Right ventricle myocardium superior (tissue), 1 donor: Measurements from ENCODE around the gene SLC9B2. TPM values are rescaled to one million over a fixed set of nuclear protein-coding genes. Genes with fewer than 3 reads are reported as not detected.

ENCODE experiments used
- ATAC-seq: fragments of 200-7000 bp; cut with Tn5 transposase; one replicate; pipeline ENCODE4 v1.9.1; 2020; ENCODE audit warnings: mild to moderate bottlenecking; ENCODE audit not compliant: poor library complexity
- DNase-seq: peaks from one replicate; pipeline ENCODE4 v3.0.0-alpha.2; 2020
- intact Hi-C: fragments of 100-400 bp; cut with DNase I; formaldehyde crosslinking; loops from one replicate; pipeline ENCODE4 v1.11.2; 2022
- long read RNA-seq: library from polyadenylated mRNA; unstranded; transcript quantifications from one replicate; pipeline ENCODE4 v2.0.0, GENCODE V29; 2021
- total RNA-seq: library from RNA; stranded (reverse); fragmentation: NEBNext Ultra II Directional; extraction: Animal tissue kit (Norgen Biotek cat#: 25700); gene quantifications from one replicate; pipeline ENCODE4 v1.2.1, GENCODE V29; 2021
- donor health status: DM: no; HTN: yes; CAD: no; lungs with severe emphysema.

Gene SLC9B2, protein sequence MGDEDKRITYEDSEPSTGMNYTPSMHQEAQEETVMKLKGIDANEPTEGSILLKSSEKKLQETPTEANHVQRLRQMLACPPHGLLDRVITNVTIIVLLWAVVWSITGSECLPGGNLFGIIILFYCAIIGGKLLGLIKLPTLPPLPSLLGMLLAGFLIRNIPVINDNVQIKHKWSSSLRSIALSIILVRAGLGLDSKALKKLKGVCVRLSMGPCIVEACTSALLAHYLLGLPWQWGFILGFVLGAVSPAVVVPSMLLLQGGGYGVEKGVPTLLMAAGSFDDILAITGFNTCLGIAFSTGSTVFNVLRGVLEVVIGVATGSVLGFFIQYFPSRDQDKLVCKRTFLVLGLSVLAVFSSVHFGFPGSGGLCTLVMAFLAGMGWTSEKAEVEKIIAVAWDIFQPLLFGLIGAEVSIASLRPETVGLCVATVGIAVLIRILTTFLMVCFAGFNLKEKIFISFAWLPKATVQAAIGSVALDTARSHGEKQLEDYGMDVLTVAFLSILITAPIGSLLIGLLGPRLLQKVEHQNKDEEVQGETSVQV
- 2.4 TPM for total RNA-seq
- long read RNA-seq, partial matches to known transcripts = 0 of 3 reads
- long read RNA-seq, other reads (novel, unspliced or antisense) = 2 of 3 reads

DNA sequence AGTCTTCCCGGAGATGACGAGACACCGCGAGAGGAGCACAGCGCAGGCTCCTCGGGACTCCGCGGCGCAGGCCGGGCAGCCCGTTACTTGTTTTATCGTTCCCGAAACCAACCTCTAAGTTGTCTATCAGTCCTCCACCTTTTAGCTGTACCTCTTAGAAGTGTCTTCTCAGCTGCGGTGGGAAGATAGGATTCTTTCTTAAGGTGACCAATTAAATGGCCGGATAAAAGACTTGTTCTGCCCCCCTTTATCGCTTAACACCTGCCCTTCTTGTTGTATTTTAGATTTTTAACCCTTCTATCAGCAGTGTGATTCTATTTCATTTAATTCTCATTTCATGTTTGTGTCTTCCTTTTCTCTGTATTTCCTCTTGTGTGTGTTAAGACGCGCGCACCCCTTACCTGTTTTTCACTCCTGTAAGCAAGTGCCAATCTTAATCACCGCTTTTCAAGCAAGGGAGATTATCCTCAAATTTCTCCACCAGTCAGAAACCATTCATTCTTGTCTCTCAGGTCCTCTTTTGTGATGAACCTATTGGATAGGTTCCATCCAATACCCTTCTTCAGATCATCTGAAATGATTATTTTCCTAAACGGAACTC is at the start of gene SLC9B2:
SLC9B2 (minus strand) TSS at position 15 of the 601 bp plus-strand sequence. CDS start 9,211 bp downstream, outside the sequence.
- ATAC-seq (no peak), DNase-seq (no peak)
- intact Hi-C loops = no loop called here

DNA sequence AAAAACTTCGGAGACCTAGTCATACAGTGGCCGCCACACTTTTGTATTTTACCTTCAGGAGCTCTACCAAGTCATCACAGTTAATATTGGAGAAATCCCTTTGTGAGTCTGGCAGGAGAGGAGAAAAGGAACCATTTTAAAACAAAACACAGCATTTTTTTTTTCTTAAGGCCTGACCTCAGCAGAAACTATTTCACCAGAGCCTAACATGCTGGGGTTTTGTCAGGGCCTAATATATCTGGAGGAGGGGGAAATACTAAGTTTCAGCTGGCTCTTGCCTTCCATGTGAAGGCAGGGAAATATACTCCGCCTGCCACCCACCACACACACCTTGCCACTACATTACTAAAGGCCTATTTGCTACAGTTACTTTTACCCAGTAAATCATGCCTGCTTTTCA is 49.6 kb upstream of the SLC9B2 start:
- DNase-seq (no peak), ATAC-seq (no peak)
- intact Hi-C loops = no loop called here

DNA sequence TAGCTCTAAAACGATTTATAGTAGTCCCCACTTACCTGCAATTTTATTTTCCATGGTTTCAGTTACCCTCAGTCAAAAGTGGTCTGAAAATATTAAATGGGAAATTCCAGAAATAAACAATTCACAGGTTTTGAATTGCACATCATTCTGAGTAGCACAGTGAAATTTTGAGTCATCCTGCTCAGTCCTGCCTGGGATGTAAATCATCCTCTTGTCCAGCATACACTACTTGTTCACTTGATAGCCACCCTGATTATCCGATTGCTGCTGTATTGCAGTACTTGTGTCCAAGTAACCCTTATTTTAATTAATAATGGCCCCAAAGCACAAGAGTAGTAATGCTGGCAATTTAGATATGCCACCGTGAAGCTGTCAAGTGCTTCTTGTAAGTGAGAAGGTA is 46.6 kb upstream of the SLC9B2 start:
- ATAC-seq (no peak), DNase-seq (no peak)
- intact Hi-C loops = no loop called here

DNA sequence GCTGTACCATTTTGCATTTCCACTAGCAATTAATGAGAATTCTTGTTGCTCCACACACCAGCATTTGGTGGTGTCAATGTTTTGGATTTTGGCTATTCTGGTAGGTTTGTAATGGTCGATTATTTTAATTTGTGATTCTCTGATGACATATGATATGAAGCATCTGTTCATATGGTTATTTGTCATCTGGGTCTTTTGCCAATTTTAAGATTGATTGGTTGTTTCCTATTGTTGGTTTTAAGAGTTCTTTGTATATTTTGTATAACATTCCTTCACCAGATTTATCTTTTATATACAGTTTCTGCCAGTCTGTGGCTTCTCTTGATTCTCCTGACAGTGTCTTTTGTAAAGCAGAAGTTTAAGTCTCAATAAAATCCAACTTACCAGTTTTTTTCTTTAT is 41.6 kb upstream of the SLC9B2 start:
- ATAC-seq (no peak), DNase-seq (no peak)
- intact Hi-C loops = no loop called here

DNA sequence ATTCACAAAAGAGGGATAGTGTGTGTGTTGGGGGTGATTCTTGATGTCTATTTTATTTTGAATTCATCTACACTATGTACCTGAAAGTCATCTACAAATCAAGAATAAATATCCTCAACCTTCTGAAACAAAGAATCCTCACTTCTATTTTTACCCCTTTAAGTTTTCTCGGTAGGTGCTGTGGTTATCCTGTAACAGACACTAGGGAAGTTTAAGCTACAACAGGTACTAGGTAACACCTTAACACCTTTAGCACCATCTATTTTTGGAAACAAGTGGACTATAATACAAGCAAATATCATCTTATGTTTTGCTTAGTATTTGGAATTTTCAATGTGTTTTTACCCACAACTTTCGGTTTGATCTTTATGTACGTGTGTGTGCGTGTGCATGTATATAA is 35.0 kb upstream of the SLC9B2 start:
- DNase-seq (no peak), ATAC-seq (no peak)
- intact Hi-C loops = no loop called here

DNA sequence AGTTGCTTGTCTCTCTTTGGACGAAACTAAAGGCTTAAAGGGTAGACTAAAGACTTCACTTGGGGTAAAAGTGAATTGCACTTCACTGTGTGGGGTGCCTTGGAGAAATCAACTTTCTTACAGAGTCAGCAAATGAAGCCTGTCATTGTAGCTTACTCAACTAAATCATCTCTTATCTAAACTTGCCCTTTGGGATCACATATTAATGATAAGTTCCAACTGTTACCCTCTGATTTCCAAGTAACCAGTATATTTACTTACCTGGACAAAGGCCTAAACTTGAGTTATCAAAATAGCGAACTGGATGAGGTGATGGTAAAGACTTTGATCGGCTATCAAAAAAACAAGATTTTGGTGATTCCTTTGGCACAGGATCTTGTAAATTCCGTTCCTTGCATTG is 32.0 kb upstream of the SLC9B2 start:
- intact Hi-C loops = no loop called here

DNA sequence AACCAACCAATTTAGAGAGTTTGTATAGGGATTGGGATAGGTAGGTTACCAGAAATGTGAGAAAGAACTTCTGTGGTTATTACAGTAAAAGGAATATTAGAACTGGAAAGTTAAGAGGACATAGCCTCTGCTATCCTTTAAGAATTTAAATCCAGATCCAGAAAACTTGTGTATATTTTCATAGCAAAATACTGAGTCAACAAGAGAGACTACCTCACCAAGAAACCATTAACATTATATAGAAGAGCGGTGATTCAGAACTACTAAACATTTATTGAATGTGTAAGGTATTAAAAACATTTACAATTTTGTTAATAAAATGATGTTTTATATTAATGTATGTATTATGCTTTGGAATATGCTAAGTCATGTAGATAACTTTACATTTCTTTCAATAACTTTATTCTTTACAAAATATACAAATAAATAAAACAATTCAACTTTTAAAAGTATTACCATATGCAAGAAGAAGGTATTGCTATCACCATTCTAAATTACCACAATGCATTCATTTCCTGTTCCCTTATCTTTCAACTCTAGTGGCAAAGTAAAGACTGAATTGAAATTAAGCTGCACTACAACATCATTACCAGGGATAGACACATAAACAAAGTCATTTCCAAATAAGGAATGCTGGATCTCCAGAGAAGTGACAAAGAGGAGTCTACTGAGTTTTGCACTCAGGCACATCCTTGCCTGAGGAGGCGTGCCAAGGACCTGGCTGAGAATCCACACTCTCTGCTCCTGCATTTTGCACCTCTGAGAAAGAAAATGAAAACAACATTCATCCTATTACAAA is 29.2 kb upstream of the SLC9B2 start:
- DNase-seq (no peak), ATAC-seq (no peak)
- intact Hi-C loops = no loop called here

More for the DNA sequence above, 32.0 kb upstream of the SLC9B2 start:
- DNase-seq (no peak), ATAC-seq (no peak)

DNA sequence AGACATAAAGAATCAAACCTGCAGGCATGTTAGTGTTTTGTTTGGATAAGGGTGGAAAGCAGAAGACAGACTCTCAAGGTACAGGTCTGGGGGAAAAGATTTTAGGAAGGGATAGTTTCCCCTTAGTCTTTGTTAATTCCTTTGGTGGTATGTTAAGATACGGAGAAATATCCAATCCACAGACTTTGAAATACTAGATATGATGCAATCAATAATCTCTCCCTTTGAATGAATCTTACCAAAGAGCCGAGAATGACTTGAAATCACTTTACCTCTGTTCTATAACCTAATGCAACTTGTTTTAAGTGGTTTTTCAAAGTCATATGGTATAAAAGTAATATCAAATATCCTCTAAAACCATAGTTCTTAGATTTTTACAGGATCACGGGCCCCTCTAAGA is 28.3 kb upstream of the SLC9B2 start:
- intact Hi-C loops = no loop called here
- DNase-seq = no peak
- ATAC-seq = no peak

DNA sequence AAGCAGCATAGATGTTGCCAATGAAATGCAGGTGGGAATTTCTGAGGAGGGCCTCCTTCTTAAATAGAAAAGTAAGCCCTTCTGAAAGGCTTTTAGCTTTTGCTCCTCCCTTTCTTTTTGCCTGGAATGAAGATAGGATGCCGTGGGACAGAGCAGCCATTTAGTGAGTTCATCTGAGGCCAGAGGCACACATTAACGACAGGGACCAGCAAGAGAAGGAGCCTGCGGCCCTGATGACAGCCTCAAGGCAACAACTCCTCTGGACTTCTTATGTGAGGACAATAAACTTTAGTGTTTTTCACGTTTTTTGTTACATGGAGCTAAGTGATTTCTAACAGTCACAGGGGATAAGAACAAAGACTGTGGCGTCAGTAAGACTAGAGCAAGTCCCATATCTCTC is 24.1 kb upstream of the SLC9B2 start:
- ATAC-seq (no peak), DNase-seq (no peak)
- intact Hi-C loops = no loop called here

DNA sequence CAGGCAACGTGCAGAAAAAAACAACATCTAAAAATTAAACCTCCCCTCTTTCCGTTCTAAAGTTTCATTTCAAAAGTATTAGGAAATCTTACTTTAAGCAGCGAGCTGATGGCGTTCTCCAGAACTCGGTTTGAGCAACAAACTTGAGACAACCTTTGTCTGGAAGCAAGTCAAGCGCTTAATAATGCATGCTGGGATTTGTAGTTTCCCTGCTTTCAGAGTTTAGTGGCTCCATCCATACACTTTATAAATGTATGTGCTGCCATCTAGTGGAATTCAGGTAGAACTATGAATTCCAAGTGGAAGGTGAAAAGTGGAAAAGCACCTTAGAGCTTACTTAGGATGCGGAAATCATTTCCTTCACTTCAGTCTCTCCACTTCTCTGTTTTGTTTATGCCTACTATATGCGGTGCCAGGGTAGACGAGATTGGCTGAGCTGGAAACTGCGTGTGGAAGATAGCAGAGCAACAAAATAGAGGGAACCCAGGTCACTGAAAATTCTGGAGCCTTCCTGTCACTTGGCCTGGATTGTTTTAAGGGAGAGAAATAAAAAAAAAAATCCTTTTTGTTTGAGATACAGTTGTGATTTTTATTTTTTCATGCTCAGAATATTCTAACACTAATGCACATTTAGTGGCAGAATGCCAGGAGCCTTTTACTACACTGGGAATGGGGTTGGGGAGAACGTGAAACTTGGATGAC is 23.3 kb upstream of the SLC9B2 start, which contains the start of gene BDH2:
BDH2 (minus strand) TSS at position 144 of the 702 bp plus-strand sequence. CDS start 3,580 bp downstream, outside the sequence.
- intact Hi-C loops = loop anchor here (5.0 to 10.0 kb wide), 2 partner anchors 475 to 648 kb away; no protein-coding TSS in a partner anchor
- ATAC-seq = peak; percentile 98
- no peak for DNase-seq

DNA sequence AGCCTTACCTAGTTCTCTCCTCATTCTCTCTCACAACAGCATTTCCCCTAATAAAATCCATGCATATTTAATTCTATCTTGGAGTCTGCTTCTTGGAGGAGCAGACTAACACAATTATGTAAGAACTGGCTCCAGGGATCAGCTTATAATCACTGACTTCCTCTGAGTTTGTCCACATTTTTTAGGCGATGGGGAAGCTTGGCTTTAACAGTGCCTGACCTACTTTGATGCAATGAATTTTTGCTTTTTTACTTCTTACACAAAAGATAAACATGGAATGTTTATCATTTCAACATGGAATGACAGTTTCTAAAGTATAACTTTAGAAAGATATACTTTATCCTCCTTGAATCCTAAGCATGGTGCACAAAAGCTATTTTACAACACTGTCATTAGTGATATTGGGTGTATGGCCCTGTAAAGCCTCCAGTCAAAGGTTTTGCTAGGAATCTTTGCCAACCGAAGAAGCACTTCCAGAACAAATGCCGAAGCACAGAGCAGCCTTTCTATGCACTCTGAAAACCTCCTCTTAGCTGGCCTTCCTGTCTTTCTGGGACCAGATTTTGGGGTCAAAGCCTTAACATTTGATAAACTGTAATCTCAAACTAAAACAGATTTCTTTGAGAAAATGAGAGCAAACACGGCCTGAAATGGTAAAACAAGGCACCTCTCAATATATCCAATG is 22.3 kb upstream of the SLC9B2 start:
- peak; percentile 53 for ATAC-seq
- intact Hi-C loops = loop anchor here (5.0 to 10.0 kb wide), 2 partner anchors 474 to 647 kb away; no protein-coding TSS in a partner anchor
- no peak for DNase-seq

DNA sequence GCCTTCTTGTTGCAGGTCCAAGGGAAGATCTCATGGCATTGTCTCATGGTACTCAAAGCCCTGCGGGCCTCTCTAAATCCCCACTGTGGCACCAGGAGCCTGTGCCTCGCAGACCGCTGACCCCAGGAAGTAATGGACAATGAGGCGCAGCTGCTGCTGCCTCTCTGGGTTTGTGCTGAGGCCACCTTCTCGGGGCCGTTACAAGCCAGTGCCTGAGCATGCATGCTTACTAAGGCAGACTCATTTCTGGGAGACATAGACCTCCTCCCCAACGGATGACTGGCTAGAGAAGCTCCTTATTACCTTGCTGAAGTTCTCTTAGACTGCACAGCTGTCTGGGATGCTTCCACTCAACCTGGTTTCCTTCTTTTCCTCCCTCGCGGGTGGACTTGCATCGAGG is 21.8 kb upstream of the SLC9B2 start:
- DNase-seq = peak; percentile 26
- ATAC-seq = no peak
- intact Hi-C loops = loop anchor here (5.0 to 10.0 kb wide), 2 partner anchors 474 to 646 kb away; no protein-coding TSS in a partner anchor

DNA sequence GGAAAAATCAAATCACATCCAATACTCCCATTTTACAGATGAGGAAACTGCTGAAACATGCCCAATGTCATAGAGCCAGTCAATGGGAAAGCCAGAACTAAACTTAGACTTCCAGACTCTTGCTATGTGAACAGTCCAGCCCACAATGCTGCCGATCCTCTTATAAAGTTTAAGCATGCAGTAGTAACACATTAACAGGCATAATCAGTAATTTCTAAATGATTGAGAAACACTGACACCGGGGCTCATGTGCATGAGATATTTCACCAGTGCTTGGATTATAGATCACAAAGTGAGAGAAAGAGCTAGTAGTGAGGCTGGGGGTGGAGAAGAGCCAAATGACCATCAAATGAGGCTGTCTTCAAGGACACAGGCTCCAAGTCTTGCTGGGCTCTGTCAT is 20.6 kb upstream of the SLC9B2 start:
- DNase-seq = no peak
- intact Hi-C loops = loop anchor here (5.0 to 10.0 kb wide), 2 partner anchors 472 to 645 kb away; no protein-coding TSS in a partner anchor
- no peak for ATAC-seq

DNA sequence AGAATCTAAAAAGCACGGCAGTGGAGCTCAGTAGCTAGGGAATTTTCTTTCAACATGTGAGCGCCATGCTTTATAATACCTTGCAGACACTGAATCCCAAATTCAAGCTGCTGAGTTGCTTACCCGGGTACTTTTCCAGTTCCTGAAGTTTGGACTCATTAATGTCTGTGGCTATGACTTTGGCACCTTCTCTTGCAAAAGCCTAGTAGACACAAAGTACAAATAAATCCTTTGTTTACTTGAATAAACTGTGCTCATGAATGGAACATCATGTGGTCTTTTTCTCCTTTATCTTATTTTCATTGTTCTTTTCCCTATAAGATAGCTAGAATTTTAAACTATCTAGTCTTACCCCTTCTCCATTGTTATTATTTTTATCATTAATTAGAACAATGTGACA is 18.5 kb upstream of the SLC9B2 start:
- ATAC-seq (no peak), DNase-seq (no peak)
- intact Hi-C loops = loop anchor here (5.0 to 10.0 kb wide), 2 partner anchors 470 to 643 kb away; no protein-coding TSS in a partner anchor

DNA sequence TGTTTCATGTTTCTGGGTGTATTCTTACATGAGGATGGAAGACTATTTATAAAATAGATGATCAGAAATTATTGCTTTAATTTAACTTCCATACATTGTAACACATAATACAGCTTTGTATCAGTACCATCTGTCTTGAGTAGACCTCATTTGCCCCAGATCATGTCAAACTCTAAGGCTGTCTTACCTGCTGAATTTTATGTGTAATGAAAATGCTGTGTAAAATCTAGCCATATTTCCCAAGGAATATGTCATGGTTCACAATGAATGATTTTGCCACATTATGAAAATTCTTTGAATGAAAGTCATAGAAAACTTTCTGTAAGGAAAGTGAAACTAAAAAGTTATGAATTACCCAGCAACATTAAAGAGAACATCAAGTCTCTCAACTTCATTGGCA is 15.7 kb upstream of the SLC9B2 start:
- DNase-seq (no peak), ATAC-seq (no peak)
- intact Hi-C loops = loop anchor here (10.0 kb wide), 1 partner anchor 467 kb away; no protein-coding TSS in a partner anchor

DNA sequence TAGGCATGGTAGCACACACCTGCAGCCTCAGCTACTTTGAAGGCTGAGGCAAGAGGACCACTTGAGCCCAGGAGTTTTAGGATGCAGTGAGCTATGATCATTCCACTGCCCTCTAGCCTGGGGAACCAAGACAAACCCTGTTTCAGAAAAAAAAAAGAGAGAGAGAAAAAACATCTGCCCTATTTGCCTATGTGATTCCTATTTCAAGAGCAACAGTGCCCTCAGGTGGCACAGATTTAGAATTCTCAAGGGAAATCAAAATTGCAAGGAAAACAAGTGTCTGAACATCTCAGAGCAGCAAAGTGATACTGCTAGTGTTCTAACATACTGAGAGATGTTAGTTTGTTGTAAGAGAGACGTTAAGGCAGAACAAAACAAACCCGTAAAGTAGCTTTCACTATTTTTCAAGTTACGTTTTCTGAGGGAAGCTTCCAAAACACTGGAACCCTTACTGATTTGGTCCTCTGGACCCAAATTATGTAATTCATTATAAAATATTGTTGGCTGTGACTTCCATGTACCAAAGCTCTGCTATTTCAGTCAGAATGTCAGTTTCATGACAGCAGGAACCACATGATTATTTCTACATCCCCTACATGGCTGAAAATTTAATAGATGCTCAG is 15.2 kb upstream of the SLC9B2 start:
- ATAC-seq = no peak
- DNase-seq = no peak
- intact Hi-C loops = loop anchor here (10.0 kb wide), 1 partner anchor 467 kb away; no protein-coding TSS in a partner anchor

DNA sequence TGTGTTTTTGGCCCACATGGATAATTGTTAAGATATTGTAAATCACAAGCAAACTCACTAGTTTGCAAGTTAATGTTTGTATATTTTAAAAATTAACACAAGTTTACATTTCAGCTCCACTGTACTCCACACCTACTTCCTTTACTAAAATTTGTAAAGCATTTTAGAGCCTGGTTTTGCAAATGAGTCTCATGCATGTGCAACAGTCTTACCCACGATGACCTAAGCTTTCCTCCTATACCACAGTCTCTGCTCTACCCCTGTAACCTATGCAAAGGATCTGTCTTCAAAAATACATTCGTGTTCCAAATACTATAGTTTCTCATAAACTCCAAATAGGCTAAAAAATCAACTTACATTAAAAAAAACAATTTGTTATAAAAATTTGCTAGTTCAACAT is 12.9 kb upstream of the SLC9B2 start:
- intact Hi-C loops = no loop called here

More for the DNA sequence above, 12.9 kb upstream of the SLC9B2 start:
- ATAC-seq (no peak), DNase-seq (no peak)
